ENCODE measurements around the gene EPB41L2.

The EPB41L2 gene

DNA sequence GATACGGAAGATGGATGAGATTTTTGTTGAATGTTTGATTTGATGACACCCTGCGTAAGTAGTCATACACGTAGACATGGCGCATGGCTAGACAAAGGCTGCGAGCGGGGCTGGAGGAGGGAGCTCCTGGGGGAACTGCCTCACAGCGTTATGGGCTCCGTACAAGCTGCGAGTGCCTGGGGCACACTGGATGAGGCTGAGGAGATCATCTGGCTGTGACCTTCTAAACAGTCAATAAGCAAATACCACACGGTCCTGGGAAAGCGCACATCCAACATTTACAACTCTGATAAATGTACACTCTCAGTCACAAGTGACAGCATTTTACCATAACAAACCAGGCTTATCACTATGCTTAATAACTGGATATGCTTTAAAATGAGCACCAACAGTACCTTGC is 198.7 kb downstream of the EPB41L2 start:
- Histone ChIP-seq H3K27ac (no peak overlapping the region), H3K27me3 (ENCODE audit: insufficient read depth, low read depth) (no peaks in the 10 kb centered on the region), H3K4me3 (IDR thresholded peaks at IDR 0.05; ENCODE audit: insufficient read depth, low read depth, low read length) (no peak overlapping the region), H3K79me2 (ENCODE audit: insufficient read depth, low read depth) (no peaks in the 10 kb centered on the region), H3K4me1 (ENCODE audit: low read depth, poor library complexity, severe bottlenecking) (peaks cover 68% of the 10 kb centered on the region), H2AFZ (ENCODE audit: low read depth) (no peak overlapping the region), H3K36me3 (ENCODE audit: insufficient read depth) (no peaks in the 10 kb centered on the region), H4K20me1 (ENCODE audit: insufficient read depth) (no peaks in the 10 kb centered on the region), H3K9ac (no peak overlapping the region), H3K4me2 (no peak overlapping the region; the same call in 1 of the 2 replicates)
- TF ChIP-seq, protein P1, sequence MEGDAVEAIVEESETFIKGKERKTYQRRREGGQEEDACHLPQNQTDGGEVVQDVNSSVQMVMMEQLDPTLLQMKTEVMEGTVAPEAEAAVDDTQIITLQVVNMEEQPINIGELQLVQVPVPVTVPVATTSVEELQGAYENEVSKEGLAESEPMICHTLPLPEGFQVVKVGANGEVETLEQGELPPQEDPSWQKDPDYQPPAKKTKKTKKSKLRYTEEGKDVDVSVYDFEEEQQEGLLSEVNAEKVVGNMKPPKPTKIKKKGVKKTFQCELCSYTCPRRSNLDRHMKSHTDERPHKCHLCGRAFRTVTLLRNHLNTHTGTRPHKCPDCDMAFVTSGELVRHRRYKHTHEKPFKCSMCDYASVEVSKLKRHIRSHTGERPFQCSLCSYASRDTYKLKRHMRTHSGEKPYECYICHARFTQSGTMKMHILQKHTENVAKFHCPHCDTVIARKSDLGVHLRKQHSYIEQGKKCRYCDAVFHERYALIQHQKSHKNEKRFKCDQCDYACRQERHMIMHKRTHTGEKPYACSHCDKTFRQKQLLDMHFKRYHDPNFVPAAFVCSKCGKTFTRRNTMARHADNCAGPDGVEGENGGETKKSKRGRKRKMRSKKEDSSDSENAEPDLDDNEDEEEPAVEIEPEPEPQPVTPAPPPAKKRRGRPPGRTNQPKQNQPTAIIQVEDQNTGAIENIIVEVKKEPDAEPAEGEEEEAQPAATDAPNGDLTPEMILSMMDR (conservative IDR thresholded peaks at IDR 0.05; ENCODE audit: low read depth, low read length) = no peak

DNA sequence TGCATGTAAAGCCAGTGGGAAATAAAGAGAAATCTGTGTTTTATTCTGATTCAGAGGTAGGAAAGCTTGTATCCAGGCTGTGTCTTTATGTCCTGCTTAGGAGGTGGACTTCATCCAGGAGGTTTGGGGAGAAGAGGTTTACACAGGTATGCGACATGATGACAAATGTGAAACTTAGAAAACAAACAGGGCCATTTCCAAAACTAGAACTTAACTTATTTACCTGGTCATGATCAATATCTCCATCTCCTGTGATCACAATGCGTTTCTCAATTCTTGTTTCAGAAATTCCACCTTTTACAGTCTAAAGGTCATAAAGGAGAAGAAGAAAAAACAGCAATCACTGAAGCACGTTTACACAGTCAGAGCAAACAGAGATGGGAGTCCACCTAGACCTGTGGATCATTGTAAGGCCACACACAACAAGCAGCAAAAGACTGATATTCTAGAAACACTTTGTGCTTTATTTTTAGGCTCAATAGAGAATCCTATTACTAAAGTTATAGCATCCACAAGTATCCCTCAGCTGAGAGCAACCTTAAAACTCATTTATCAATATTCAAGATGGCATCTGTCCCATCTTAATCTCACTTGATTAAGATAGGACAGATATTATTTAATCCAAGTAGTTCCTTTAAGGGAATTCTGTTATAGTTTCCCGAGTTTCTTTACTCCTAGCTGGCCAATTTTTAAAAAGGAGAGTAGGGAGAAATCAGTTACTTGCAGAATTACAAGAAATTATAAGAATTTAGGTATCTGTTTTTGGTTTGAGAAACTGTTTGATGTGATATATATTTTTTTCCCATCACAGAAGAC is 199.4 kb downstream of the EPB41L2 start:
- no peak overlapping the region for H3K4me2 ChIP-seq
- H3K9ac ChIP-seq = no peak overlapping the region
- H2AFZ ChIP-seq (ENCODE audit: low read depth) = no peak overlapping the region
- peaks cover 67% of the 10 kb centered on the region for H3K4me1 ChIP-seq (ENCODE audit: low read depth, poor library complexity, severe bottlenecking)
- H4K20me1 ChIP-seq (ENCODE audit: insufficient read depth) = no peaks in the 10 kb centered on the region
- no peak overlapping the region for H3K27ac ChIP-seq
- no peaks in the 10 kb centered on the region for H3K27me3 ChIP-seq (ENCODE audit: insufficient read depth, low read depth)
- no peaks in the 10 kb centered on the region for H3K36me3 ChIP-seq (ENCODE audit: insufficient read depth)
- TF ChIP-seq, protein P1 (conservative IDR thresholded peaks at IDR 0.05; ENCODE audit: low read depth, low read length) = no peak
- no peak overlapping the region for H3K4me3 ChIP-seq (IDR thresholded peaks at IDR 0.05; ENCODE audit: insufficient read depth, low read depth, low read length)
- no peaks in the 10 kb centered on the region for H3K79me2 ChIP-seq (ENCODE audit: insufficient read depth, low read depth)

GRCh38 chr6:130862370-130862769 is 200.7 kb downstream of the EPB41L2 start:
- no peak overlapping the region for H3K4me3 ChIP-seq (IDR thresholded peaks at IDR 0.05; ENCODE audit: insufficient read depth, low read depth, low read length)
- H3K4me2 ChIP-seq = no peak overlapping the region; the same call in 1 of the 2 replicates
- H3K27ac ChIP-seq = no peak overlapping the region
- H3K79me2 ChIP-seq (ENCODE audit: insufficient read depth, low read depth) = no peaks in the 10 kb centered on the region
- H3K27me3 ChIP-seq (ENCODE audit: insufficient read depth, low read depth) = no peaks in the 10 kb centered on the region
- no peak overlapping the region for H3K9ac ChIP-seq
- H2AFZ ChIP-seq (ENCODE audit: low read depth) = no peak overlapping the region
- H3K4me1 ChIP-seq (ENCODE audit: low read depth, poor library complexity, severe bottlenecking) = peaks cover 66% of the 10 kb centered on the region
- TF ChIP-seq, protein P1 (conservative IDR thresholded peaks at IDR 0.05; ENCODE audit: low read depth, low read length) = no peak
- no peaks in the 10 kb centered on the region for H4K20me1 ChIP-seq (ENCODE audit: insufficient read depth)
- no peaks in the 10 kb centered on the region for H3K36me3 ChIP-seq (ENCODE audit: insufficient read depth)

DNA sequence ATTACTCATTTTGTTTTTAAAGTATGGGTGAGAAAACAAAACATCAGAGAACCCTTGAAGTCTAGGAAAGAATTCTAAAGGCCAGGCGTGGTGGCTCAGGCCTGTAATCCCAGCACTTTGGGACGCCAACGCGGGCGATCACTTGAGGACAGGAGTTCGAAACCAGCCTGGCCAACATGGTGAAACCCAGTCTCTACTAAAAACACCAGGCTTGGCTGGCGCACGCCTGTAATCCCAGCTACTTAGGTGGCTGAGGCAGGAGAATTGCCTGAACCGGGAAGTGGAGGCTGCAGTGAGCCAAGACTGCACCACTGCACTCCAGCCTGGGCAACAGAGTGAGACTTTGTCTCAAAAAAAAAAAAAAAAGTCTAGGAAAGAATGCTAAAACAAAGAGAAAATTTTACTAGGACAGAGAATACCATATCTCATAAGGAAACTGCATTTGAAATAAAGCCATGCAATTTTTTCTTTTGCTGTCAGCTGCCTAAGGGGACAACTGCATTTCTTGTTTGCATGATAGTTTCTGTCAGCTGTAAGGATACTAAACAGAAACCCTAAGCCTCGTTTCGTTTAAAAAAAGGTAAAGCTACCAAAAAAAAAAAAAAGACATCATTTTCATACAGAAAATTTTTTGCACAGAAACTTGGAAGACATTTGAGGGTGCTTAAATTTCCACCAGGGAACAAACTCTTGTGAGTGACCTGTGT is 203.7 kb downstream of the EPB41L2 start:
- H3K9ac ChIP-seq = no peak overlapping the region
- H3K27me3 ChIP-seq (ENCODE audit: insufficient read depth, low read depth) = no peaks in the 10 kb centered on the region

More for the DNA sequence above, 203.7 kb downstream of the EPB41L2 start:
- H3K79me2 ChIP-seq (ENCODE audit: insufficient read depth, low read depth) = no peaks in the 10 kb centered on the region
- H3K4me1 ChIP-seq (ENCODE audit: low read depth, poor library complexity, severe bottlenecking) = peaks cover 52% of the 10 kb centered on the region
- H2AFZ ChIP-seq (ENCODE audit: low read depth) = no peak overlapping the region
- no peaks in the 10 kb centered on the region for H3K36me3 ChIP-seq (ENCODE audit: insufficient read depth)
- H3K27ac ChIP-seq = no peak overlapping the region
- H3K4me2 ChIP-seq = no peak overlapping the region
- no peak overlapping the region for H3K4me3 ChIP-seq (IDR thresholded peaks at IDR 0.05; ENCODE audit: insufficient read depth, low read depth, low read length)
- TF ChIP-seq, protein P1 (conservative IDR thresholded peaks at IDR 0.05; ENCODE audit: low read depth, low read length) = no peak
- H4K20me1 ChIP-seq (ENCODE audit: insufficient read depth) = no peaks in the 10 kb centered on the region

All from KMS-11 (cell line).